HCT116 (cell line): Measurements from ENCODE around the gene ZFHX3. TPM values are rescaled to one million over a fixed set of nuclear protein-coding genes. Genes with fewer than 3 reads are reported as not detected.

Source experiments
- ATAC-seq: fragments of 200-7000 bp; cut with Tn5 transposase; 2 replicates; pipeline ENCODE4 v1.9.1; 2020; ENCODE audit warnings: mild to moderate bottlenecking, moderate library complexity
- BruUV-seq: library from RNA; stranded (reverse); fragments of 400-500 nt; replicated peaks from 2 replicates; lab custom pipeline; 2021; lab: Mats Ljungman, UMichigan
- CTCF ChIA-PET: fragments of 300-600 bp; sonication (Branson Sonifier 250); formaldehyde crosslinking; loops from one replicate; lab custom pipeline; 2021; ENCODE audit warnings: antibody characterized with exemption; lab: Charles Lee
- POLR2A ChIA-PET: fragments of 300-600, 350-600 bp; sonication (Branson Sonifier 250); formaldehyde crosslinking; loops from one replicate; lab custom pipeline; 2021; ENCODE audit warnings: antibody characterized with exemption; lab: Charles Lee
- RAD21 ChIA-PET, 2 experiments: fragments of 300-600 bp; sonication (Branson Sonifier 250); formaldehyde crosslinking; loops; one replicate each; lab custom pipeline; 2023; ENCODE audit warnings: low total read pairs in 2 of 2; ENCODE audit not compliant: uncharacterized antibody in 2 of 2, unreplicated experiment in 2 of 2, low non-redundant PET in 1 of 2; lab: Charles Lee
- DNase-seq: peaks from one replicate; pipeline ENCODE4 v3.0.0-alpha.2; 2010; ENCODE audit warnings: low read depth, low spot score
- H2AFZ ChIP-seq: fragments of 200-600 bp; shearing (Covaris generic), sonication (generic); 2 replicates; pipeline ENCODE4 v1.6.1; 2017; ENCODE audit warnings: low read depth, mixed run types, mixed read lengths, antibody characterized with exemption, low read length; ENCODE audit not compliant: poor library complexity, severe bottlenecking
- H3K27ac ChIP-seq: 2 replicates; pipeline ENCODE4 v1.5.1; 2012; ENCODE audit warnings: low read depth, low read length
- H3K27me3 ChIP-seq: fragments of 200-600 bp; sonication (generic); 2 replicates; pipeline ENCODE4 v1.6.1; 2016; ENCODE audit warnings: mixed run types, low read length, mixed read lengths; ENCODE audit not compliant: insufficient read depth
- H3K36me3 ChIP-seq, 2 experiments: fragments of 200-500 bp in 1 of 2; fragments of 200-600 bp in 1 of 2; sonication (Bioruptor generic) in 1 of 2; sonication (generic) in 1 of 2; 2 replicates each; pipeline versions ENCODE4 v1.5.1 to v1.6.1; 2014 to 2016; ENCODE audit warnings: low read length in 2 of 2, inconsistent platforms in 1 of 2, mixed read lengths in 1 of 2, mixed run types in 1 of 2; ENCODE audit not compliant: insufficient read depth in 2 of 2, control insufficient read depth in 1 of 2
- H3K4me1 ChIP-seq, 2 experiments: fragments of 200-600 bp in 1 of 2; sonication (generic) in 1 of 2; 2 replicates each; pipeline versions ENCODE4 v1.5.1 to v1.6.1; 2012 to 2017; ENCODE audit warnings: low read length in 2 of 2, inconsistent platforms in 1 of 2, mild to moderate bottlenecking in 1 of 2, mixed read lengths in 1 of 2, mixed run types in 1 of 2, moderate library complexity in 1 of 2; ENCODE audit not compliant: insufficient read depth in 2 of 2, control insufficient read depth in 1 of 2
- H3K4me2 ChIP-seq: fragments of 200-600 bp; sonication (generic); 2 replicates; pipeline ENCODE4 v1.6.1; 2017; ENCODE audit warnings: mixed run types, low read length, mixed read lengths
- H3K4me3 ChIP-seq, 2 experiments: fragments of 200-600 bp in 1 of 2; sonication (generic) in 1 of 2; replicated peaks in 1 of 2; 2 replicates each; pipeline ENCODE4 v1.5.1; 2011 to 2016; ENCODE audit warnings: low read length in 2 of 2, control low read depth in 1 of 2, low read depth in 1 of 2, mild to moderate bottlenecking in 1 of 2, mixed read lengths in 1 of 2, mixed run types in 1 of 2
- H3K79me2 ChIP-seq: fragments of 200-600 bp; sonication (generic); 2 replicates; pipeline ENCODE4 v1.6.1; 2017; ENCODE audit warnings: mild to moderate bottlenecking, mixed run types, low read length, moderate library complexity, mixed read lengths; ENCODE audit not compliant: insufficient read depth
- H3K9ac ChIP-seq: fragments of 200-600 bp; sonication (generic); 2 replicates; pipeline ENCODE4 v1.6.1; 2016; ENCODE audit warnings: low read length, mixed read lengths
- H3K9me2 ChIP-seq: fragments of 200-600 bp; sonication (generic), shearing (Covaris generic); 2 replicates; pipeline ENCODE4 v1.6.1; 2017; ENCODE audit warnings: mixed run types, mild to moderate bottlenecking, moderate library complexity; ENCODE audit not compliant: insufficient read depth
- H3K9me3 ChIP-seq, 2 experiments: fragments of 200-500 bp in 1 of 2; fragments of 200-600 bp in 1 of 2; sonication (Bioruptor generic) in 1 of 2; sonication (generic) in 1 of 2; 2 replicates each; pipeline ENCODE4 v1.6.1; 2014 to 2017; ENCODE audit warnings: low read length in 2 of 2, mixed read lengths in 2 of 2, inconsistent platforms in 1 of 2, low read depth in 1 of 2, mild to moderate bottlenecking in 1 of 2, mixed run types in 1 of 2, moderate library complexity in 1 of 2; ENCODE audit not compliant: control insufficient read depth in 1 of 2, insufficient read depth in 1 of 2
- H4K20me1 ChIP-seq: fragments of 200-600 bp; sonication (generic), shearing (Covaris generic); 2 replicates; pipeline ENCODE4 v1.6.1; 2017; ENCODE audit warnings: mixed run types, mild to moderate bottlenecking, moderate library complexity; ENCODE audit not compliant: insufficient read depth
- CEBPB ChIP-seq: IDR thresholded peaks from 2 replicates; pipeline ENCODE4 v1.6.1; 2012; ENCODE audit warnings: low read depth
- CTCF ChIP-seq, 3 experiments: fragments of 200-600 bp in 1 of 3; sonication (generic) in 1 of 3; IDR thresholded peaks in 2 of 3; conservative IDR thresholded peaks in 1 of 3; 2 replicates each; pipeline ENCODE4 v1.5.1; 2012 to 2017; ENCODE audit warnings: low read depth in 2 of 3, low read length in 2 of 3, antibody characterized with exemption in 1 of 3, borderline replicate concordance in 1 of 3, control low read depth in 1 of 3, mild to moderate bottlenecking in 1 of 3, mixed read lengths in 1 of 3, mixed run types in 1 of 3, moderate library complexity in 1 of 3; ENCODE audit not compliant: insufficient read depth in 1 of 3
- EGR1 ChIP-seq: IDR thresholded peaks from 2 replicates; pipeline ENCODE4 v1.6.1; 2012; ENCODE audit warnings: low read depth
- EZH2 ChIP-seq: fragments of 200-600 bp; sonication (generic); IDR thresholded peaks from 2 replicates; pipeline ENCODE4 v1.6.1; 2017; ENCODE audit warnings: antibody characterized with exemption, mixed run types
- EZH2phosphoT487 ChIP-seq: fragments of 200-600 bp; IDR thresholded peaks from 2 replicates; pipeline ENCODE4 v1.6.1; 2018; ENCODE audit warnings: antibody characterized with exemption, borderline replicate concordance
- FOSL1 ChIP-seq: IDR thresholded peaks from 2 replicates; pipeline ENCODE4 v1.6.1; 2012; ENCODE audit warnings: low read depth
- JUND ChIP-seq: IDR thresholded peaks from 2 replicates; pipeline ENCODE4 v1.6.1; 2012
- POLR2A ChIP-seq: IDR thresholded peaks from 2 replicates; pipeline ENCODE4 v1.7.0; 2011; ENCODE audit warnings: borderline replicate concordance; ENCODE audit not compliant: insufficient read depth, insufficient read length; ENCODE audit errors: extremely low read depth
- SIN3A ChIP-seq: IDR thresholded peaks from 2 replicates; pipeline ENCODE4 v1.6.1; 2012; ENCODE audit warnings: low read depth
- SP1 ChIP-seq: IDR thresholded peaks from 2 replicates; pipeline ENCODE4 v1.6.1; 2012; ENCODE audit warnings: low read depth
- SRF ChIP-seq: IDR thresholded peaks from 2 replicates; pipeline ENCODE4 v1.6.1; 2012; ENCODE audit warnings: low read depth
- TCF7L2 ChIP-seq: IDR thresholded peaks from 2 replicates; pipeline ENCODE4 v1.7.0; 2011; ENCODE audit warnings: borderline replicate concordance, inconsistent platforms; ENCODE audit not compliant: insufficient read depth, insufficient read length; ENCODE audit errors: extremely low read depth
- YY1 ChIP-seq: IDR thresholded peaks from 2 replicates; pipeline ENCODE4 v1.6.1; 2011; ENCODE audit warnings: low read length, low read depth, moderate library complexity, mild to moderate bottlenecking; ENCODE audit not compliant: insufficient replicate concordance; ENCODE audit errors: extremely low read depth
- ZFX ChIP-seq: fragments of 450-650 bp; IDR thresholded peaks from 2 replicates; pipeline ENCODE4 v1.6.1; 2017
- ZNF274 ChIP-seq: fragments of 200-500 bp; sonication (Bioruptor generic); IDR thresholded peaks from 2 replicates; pipeline ENCODE4 v1.6.1; 2014; ENCODE audit warnings: mild to moderate bottlenecking, low read depth, low read length, inconsistent platforms
- intact Hi-C: fragments of 100-400 bp; cut with micrococcal nuclease; formaldehyde crosslinking; loops from 2 replicates; pipeline ENCODE4 v1.10.0; 2022
- total RNA-seq: library from RNA; stranded (reverse); gene quantifications from one replicate; pipeline ENCODE4 v1.2.1, GENCODE V29; 2021; ENCODE audit not compliant: unreplicated experiment
- TF ChIP-seq, protein P1 (sequence below): IDR thresholded peaks from 2 replicates; pipeline ENCODE4 v1.6.1; 2012
- TF ChIP-seq, protein P2 (sequence below): IDR thresholded peaks from 2 replicates; pipeline ENCODE4 v1.6.1; 2012
- TF ChIP-seq, protein P3 (sequence below): IDR thresholded peaks from 2 replicates; pipeline ENCODE4 v1.6.1; 2011; ENCODE audit warnings: mild to moderate bottlenecking, low read length, moderate library complexity; ENCODE audit not compliant: insufficient replicate concordance; ENCODE audit errors: extremely low read depth

Gene ZFHX3
- total RNA-seq, 1 experiment from 2014 or later: 6.3 TPM

GRCh38 chr16:72878301-72879269, 169.3 kb downstream of the ZFHX3 start:
- H3K27ac ChIP-seq: peak overlapping the region; percentile 67; the same call in 1 of the 2 replicates

More at GRCh38 chr16:72878301-72879269, 169.3 kb downstream of the ZFHX3 start:
- H3K9me3 ChIP-seq: no peaks in the 10 kb centered on the region
- no TSS peak for BruUV-seq
- intact Hi-C loops: no loop called here
- H3K9ac ChIP-seq: no peak overlapping the region
- ChIA-PET RAD21 (no interaction called here), POLR2A (no interaction called here), CTCF (no interaction called here)
- no peak for DNase-seq
- no peaks in the 10 kb centered on the region for H3K27me3 ChIP-seq
- no peaks in the 10 kb centered on the region for H3K9me2 ChIP-seq
- peaks cover 37 to 39% of the 10 kb centered on the region in 2 experiments for H3K4me1 ChIP-seq
- H2AFZ ChIP-seq: no peak overlapping the region
- no peaks in the 10 kb centered on the region for H3K36me3 ChIP-seq
- H3K4me2 ChIP-seq: peak overlapping the region; percentile 72
- H3K79me2 ChIP-seq: no peaks in the 10 kb centered on the region
- no peaks in the 10 kb centered on the region for H4K20me1 ChIP-seq
- TF ChIP-seq SIN3A (no peak), ZNF274 (no peak), POLR2A (no peak), CEBPB (no peak), EZH2 (no peak), EZH2phosphoT487 (no peak), SRF (no peak), FOSL1 (no peak), JUND (no peak), TCF7L2 (no peak), EGR1 (no peak), ZFX (no peak), CTCF (IDR thresholded peaks at IDR 0.05 in 2 of 3, conservative IDR thresholded peaks at IDR 0.05 in 1 of 3; ENCODE audit: borderline replicate concordance in 1 of 3, insufficient read depth in 1 of 3, low read depth in 2 of 3, low read length in 2 of 3) (no peak), SP1 (no peak), YY1 (no peak)
- TF ChIP-seq, protein P1, sequence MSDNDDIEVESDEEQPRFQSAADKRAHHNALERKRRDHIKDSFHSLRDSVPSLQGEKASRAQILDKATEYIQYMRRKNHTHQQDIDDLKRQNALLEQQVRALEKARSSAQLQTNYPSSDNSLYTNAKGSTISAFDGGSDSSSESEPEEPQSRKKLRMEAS: no peak
- TF ChIP-seq, protein P2, sequence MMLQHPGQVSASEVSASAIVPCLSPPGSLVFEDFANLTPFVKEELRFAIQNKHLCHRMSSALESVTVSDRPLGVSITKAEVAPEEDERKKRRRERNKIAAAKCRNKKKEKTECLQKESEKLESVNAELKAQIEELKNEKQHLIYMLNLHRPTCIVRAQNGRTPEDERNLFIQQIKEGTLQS: no peak
- TF ChIP-seq, protein P3, sequence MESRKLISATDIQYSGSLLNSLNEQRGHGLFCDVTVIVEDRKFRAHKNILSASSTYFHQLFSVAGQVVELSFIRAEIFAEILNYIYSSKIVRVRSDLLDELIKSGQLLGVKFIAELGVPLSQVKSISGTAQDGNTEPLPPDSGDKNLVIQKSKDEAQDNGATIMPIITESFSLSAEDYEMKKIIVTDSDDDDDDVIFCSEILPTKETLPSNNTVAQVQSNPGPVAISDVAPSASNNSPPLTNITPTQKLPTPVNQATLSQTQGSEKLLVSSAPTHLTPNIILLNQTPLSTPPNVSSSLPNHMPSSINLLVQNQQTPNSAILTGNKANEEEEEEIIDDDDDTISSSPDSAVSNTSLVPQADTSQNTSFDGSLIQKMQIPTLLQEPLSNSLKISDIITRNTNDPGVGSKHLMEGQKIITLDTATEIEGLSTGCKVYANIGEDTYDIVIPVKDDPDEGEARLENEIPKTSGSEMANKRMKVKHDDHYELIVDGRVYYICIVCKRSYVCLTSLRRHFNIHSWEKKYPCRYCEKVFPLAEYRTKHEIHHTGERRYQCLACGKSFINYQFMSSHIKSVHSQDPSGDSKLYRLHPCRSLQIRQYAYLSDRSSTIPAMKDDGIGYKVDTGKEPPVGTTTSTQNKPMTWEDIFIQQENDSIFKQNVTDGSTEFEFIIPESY: no peak
- ATAC-seq: no peak
- H3K4me3 ChIP-seq: no peak overlapping the region
